Testis (tissue), 2 donors: ENCODE measurements around the gene FHOD3.

Experiments used
- POLR2A ChIP-seq: fragments of 450-650 bp; IDR thresholded peaks from one replicate; pipeline ENCODE4 v1.6.1; 2017; ENCODE audit warnings: antibody characterized with exemption, mild to moderate bottlenecking, moderate library complexity
- TF ChIP-seq, protein P1 (sequence below), 3 experiments: fragments of 450-650 bp in 2 of 3; fragments of 200-600 bp in 1 of 3; sonication (generic) in 1 of 3; IDR thresholded peaks; one replicate each; pipeline ENCODE4 v1.5.1; 2016 to 2019; ENCODE audit warnings: antibody characterized with exemption in 3 of 3, mild to moderate bottlenecking in 2 of 3, moderate library complexity in 1 of 3

DNA sequence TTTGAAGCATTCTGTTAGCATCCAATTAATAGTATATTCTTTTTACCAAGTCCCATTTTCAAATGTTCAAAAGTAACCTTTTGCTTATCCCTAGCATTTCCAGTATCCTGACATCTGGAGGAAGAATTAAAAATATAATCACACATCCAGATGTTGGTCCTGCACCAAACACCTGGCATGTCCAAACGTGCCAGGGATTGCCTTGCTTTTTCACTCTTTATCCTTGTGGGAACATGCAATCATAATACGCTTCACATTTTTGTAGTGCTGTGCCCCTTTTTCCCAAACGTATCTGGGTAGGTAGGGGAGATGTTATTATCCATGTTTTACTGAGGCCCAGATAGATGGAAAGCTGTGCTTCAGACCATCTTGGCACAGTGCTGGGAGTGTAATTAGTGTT lies 398.3 kb downstream of the FHOD3 start:
- TF ChIP-seq, protein P1, sequence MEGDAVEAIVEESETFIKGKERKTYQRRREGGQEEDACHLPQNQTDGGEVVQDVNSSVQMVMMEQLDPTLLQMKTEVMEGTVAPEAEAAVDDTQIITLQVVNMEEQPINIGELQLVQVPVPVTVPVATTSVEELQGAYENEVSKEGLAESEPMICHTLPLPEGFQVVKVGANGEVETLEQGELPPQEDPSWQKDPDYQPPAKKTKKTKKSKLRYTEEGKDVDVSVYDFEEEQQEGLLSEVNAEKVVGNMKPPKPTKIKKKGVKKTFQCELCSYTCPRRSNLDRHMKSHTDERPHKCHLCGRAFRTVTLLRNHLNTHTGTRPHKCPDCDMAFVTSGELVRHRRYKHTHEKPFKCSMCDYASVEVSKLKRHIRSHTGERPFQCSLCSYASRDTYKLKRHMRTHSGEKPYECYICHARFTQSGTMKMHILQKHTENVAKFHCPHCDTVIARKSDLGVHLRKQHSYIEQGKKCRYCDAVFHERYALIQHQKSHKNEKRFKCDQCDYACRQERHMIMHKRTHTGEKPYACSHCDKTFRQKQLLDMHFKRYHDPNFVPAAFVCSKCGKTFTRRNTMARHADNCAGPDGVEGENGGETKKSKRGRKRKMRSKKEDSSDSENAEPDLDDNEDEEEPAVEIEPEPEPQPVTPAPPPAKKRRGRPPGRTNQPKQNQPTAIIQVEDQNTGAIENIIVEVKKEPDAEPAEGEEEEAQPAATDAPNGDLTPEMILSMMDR (IDR thresholded peaks at IDR 0.05), result no peak
- TF ChIP-seq POLR2A, result no peak
